Hematopoietic multipotent progenitor cell treated with erythropoietin and hydrocortisone succinate and interleukin-3 and kit ligand, for 4 days (in vitro differentiated cells): ENCODE data around the gene NPLOC4.
A peak's percentile ranks its signal among the peaks of the same experiment; 100 is the strongest.

Experiments
- DNase-seq: peaks from one replicate; pipeline ENCODE4 v3.0.0-alpha.2; 2015

NPLOC4 gene

GRCh38 chr17:81582749-81583148, 54.2 kb downstream of the NPLOC4 start:
- DNase-seq, result no peak

- DNase-seq, result no peak
Observed at GRCh38 chr17:81582341-81582740, 54.6 kb downstream of the NPLOC4 start.

- DNase-seq, result no peak
Observed at GRCh38 chr17:81581758-81582157, 55.2 kb downstream of the NPLOC4 start.

GRCh38 chr17:81580481-81580880, 56.4 kb downstream of the NPLOC4 start:
- peak; percentile 27 for DNase-seq

GRCh38 chr17:81579821-81580321, 57.0 kb downstream of the NPLOC4 start:
- DNase-seq, result no peak

GRCh38 chr17:81579298-81579697, 57.6 kb downstream of the NPLOC4 start:
- no peak for DNase-seq

GRCh38 chr17:81578561-81579225, 58.2 kb downstream of the NPLOC4 start:
- no peak for DNase-seq

GRCh38 chr17:81578038-81578441, 58.9 kb downstream of the NPLOC4 start:
- no peak for DNase-seq

- DNase-seq, result no peak
Observed at GRCh38 chr17:81577278-81578000, 59.5 kb downstream of the NPLOC4 start.

- DNase-seq, result no peak
Observed at GRCh38 chr17:81576621-81577277, 60.2 kb downstream of the NPLOC4 start.

GRCh38 chr17:81575836-81576235, 61.1 kb downstream of the NPLOC4 start:
- no peak for DNase-seq

GRCh38 chr17:81574643-81574956, 62.3 kb downstream of the NPLOC4 start:
- no peak for DNase-seq

GRCh38 chr17:81573794-81574642, 62.9 kb downstream of the NPLOC4 start:
- DNase-seq, result no peak

GRCh38 chr17:81572563-81573168, 64.2 kb downstream of the NPLOC4 start:
- no peak for DNase-seq

- DNase-seq, result no peak
Observed at GRCh38 chr17:81570964-81571363, 65.9 kb downstream of the NPLOC4 start.

- DNase-seq, result no peak
Observed at GRCh38 chr17:81569986-81570514, 66.9 kb downstream of the NPLOC4 start.

- DNase-seq, result no peak
Observed at GRCh38 chr17:81568416-81568815, 68.5 kb downstream of the NPLOC4 start.

GRCh38 chr17:81567191-81567590, 69.7 kb downstream of the NPLOC4 start:
- DNase-seq, result no peak

GRCh38 chr17:81566461-81567126, 70.3 kb downstream of the NPLOC4 start:
- peak; percentile 91 for DNase-seq

GRCh38 chr17:81565231-81565630, 71.7 kb downstream of the NPLOC4 start:
- no peak for DNase-seq

- no peak for DNase-seq
Observed at GRCh38 chr17:81564778-81565177, 72.1 kb downstream of the NPLOC4 start.
